NCI-H2196 treated with DMSO at 0.1 percent for 48 hours (cell line): ENCODE results near the gene BPIFB4.
A peak's percentile ranks its signal among the peaks of the same experiment; 100 is the strongest.

Experiments used
- DNase-seq: peaks from one replicate; lab custom pipeline; 2025; ENCODE audit not compliant: unreplicated experiment; lab: John Stamatoyannopoulos, UW

BPIFB4 gene

DNA sequence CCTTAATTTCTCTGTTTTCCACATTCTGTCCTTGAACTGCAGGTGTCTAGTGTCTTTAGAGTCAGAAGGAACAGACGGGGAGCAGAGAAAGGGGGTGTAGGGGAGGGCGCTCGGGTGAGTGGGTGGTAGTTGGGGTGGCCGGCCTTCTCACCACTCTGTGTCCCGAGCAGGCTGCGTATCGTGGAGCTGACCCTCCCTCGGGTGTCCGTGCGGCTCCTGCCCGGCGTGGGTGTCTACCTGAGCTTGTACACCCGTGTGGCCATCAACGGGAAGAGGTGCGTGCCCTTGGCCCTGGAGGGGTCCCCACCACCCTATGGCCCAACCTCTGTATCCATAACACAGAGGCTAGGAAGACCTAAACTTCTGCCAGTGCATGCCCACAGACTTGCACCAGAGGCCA lies 5.3 kb downstream of the BPIFB4 start:
- no peak for DNase-seq

- DNase-seq = no peak
Observed at GRCh38 chr20:33086052-33086722, 6.7 kb downstream of the BPIFB4 start.

DNA sequence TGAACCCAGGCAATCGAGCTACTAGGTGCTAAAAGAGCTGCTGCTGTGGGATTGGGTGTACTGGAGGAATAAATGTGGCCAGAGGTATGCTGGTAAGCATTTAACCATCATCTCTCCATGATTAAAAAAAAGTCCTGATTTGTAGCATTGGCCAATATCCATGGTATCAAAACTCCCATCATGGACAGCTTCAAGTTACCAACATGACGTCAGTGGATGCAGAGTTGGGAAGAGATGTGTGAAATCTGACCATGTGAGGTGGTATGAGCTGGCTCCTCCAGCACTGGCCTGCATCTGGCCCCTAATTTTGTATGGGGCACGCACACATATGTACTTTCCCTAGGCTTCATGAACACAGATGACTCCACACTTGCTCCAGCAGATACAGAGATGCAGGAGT lies 11.7 kb downstream of the BPIFB4 start:
- DNase-seq = no peak

- no peak for DNase-seq
Observed at GRCh38 chr20:33091693-33092092, 12.2 kb downstream of the BPIFB4 start.

DNA sequence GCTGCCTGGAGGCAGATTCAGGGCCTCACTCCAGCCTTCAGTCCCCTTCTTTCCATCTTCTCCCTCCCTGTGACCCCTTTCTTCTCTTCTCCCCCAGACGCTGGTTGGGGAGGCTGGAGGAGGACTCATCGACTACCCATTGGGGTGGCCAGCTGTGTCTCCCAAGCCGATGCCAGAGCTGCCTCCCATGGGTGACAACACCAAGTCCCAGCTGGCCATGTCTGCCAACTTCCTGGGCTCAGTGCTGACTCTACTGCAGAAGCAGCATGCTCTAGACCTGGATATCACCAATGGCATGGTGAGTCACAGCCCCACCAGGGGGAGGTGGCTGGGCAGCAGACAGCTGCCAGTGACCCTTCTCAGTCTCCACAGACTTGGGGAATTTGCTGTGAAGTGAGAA lies 12.9 kb downstream of the BPIFB4 start:
- DNase-seq = no peak

- DNase-seq = no peak
Observed at GRCh38 chr20:33093074-33093473, 13.6 kb downstream of the BPIFB4 start.

DNA sequence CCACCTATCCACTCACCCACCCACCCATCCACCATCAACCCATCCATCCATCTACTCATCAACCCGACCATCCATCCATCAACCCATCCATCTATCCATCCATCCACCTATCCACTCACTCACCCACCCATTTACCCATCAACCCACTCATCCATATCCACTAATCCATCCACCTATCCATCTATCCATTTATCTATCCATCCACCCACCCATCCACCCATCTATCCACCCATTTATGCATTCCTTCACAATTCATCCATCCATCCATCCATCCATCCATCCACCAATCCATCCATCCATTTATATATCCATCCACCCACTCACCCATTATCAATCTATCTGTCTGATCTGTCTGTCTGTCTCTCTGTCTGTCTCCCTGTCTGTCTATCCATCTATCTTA lies 14.1 kb downstream of the BPIFB4 start:
- DNase-seq = no peak

DNA sequence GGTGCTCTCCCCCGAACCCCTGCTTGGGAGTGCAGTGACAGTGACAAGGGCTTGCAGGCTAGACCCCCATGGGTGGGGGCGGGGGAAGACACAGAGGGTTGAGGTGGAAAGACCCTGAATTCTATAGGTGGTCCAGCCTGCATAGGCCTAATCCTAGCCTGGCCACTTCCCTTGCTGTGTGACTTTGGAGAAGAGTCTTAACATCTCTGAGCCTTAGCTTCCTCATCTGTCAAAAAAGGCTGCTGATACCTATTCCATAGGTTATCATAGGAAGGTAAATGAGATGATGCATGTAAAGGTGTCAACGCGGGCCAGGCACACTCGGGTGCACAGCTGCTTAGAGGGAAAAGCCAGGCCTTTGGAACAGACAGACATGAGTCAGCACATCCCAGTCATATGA lies 15.8 kb downstream of the BPIFB4 start:
- DNase-seq = no peak

GRCh38 chr20:33095902-33096584 lies 16.6 kb downstream of the BPIFB4 start:
- DNase-seq = peak; percentile 74

DNA sequence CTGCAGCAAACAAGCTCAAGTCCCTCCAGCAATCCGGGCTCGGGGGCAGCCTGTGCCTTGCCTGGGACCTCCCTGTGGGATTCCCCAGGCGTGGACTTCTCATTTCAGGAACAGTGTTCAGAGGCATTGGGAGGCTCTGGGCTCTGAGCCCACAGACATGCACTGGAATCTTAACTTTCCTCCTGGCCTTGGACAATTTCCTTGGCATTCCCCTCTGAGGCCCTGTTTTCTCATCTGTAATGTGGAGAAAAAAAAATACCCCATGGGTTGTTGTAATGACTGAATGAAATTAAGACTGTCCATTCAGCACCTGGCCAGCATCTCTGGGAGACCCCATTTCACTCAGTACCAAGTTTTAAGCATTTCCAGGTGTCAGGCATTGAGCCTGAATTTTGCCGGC lies 17.6 kb downstream of the BPIFB4 start:
- no peak for DNase-seq

GRCh38 chr20:33099843-33100538 lies 20.5 kb downstream of the BPIFB4 start:
- no peak for DNase-seq

DNA sequence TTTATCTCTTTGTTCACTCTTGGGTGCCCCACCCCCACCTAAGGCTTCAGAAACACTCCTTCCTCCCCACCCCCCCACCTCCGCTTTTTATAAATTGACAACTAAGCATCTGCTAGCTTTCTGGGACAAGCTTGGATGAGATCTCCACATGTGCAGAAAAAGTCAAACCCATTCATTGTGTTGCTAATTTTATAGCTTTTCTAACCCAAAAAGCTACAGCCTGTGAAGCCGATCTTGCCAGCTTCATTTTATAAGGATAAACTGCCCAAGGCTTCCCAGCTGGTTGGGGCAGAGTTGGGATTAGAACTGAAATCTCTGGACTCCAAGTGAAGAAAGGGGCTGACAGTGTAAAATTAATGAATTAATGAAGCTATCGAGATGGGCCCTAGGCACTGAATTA lies 24.1 kb downstream of the BPIFB4 start:
- DNase-seq = no peak

GRCh38 chr20:33104336-33104735 lies 24.9 kb downstream of the BPIFB4 start:
- DNase-seq = no peak

GRCh38 chr20:33105316-33105924 lies 26.0 kb downstream of the BPIFB4 start:
- no peak for DNase-seq

GRCh38 chr20:33106058-33106620 lies 26.7 kb downstream of the BPIFB4 start:
- peak; percentile 43 for DNase-seq

DNA sequence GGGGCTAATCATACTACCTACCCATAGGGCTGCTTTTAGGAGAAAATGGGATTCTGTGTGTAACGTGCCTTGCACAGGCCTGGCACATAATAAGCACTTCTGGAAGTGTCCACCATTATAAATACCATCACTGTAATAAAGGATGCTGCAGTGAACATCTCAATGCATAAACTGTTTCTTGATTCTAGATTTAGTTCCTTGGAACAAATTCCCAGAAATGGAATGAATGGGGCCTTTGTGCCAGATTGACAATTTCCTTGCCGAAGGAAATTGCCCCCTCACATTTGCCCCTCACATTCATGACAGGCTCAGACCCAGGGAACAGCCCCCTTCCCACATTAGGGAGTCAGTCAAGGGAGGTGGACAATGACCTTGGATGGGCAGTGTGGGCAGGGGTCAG lies 29.2 kb downstream of the BPIFB4 start:
- no peak for DNase-seq

DNA sequence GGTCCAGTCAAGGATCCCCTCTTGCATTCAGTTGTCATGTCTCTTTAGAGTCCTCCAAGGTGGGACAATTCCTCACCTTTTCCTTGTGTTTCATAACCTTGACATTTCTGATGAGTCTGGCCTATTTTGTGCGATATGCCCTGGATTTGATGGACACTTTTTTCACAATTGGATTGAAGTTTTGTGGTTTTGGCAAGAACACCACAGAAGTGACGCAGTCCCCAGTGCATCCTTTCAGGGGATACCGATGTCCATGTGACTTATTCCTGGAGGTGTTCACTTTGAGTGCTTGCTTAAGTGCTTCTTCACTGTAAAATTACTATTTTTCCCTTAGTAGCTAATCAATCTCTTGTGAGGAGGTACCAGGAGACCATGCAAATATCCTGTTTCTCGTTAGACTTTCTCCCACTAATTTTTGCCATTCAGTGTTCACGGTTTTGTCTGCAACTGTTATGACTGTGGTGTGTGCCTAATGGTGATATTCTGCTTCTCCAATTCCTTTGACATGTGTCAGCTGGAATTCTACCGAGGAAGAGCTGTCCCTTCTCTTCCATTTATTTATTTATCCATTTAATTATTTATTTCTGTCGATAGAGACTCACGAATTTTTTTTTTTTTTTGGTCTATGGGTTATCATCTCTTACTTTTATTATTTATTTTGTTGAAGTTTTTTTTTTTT lies 30.8 kb downstream of the BPIFB4 start:
- no peak for DNase-seq

- no peak for DNase-seq
Observed at GRCh38 chr20:33111306-33111705, 31.9 kb downstream of the BPIFB4 start.

DNA sequence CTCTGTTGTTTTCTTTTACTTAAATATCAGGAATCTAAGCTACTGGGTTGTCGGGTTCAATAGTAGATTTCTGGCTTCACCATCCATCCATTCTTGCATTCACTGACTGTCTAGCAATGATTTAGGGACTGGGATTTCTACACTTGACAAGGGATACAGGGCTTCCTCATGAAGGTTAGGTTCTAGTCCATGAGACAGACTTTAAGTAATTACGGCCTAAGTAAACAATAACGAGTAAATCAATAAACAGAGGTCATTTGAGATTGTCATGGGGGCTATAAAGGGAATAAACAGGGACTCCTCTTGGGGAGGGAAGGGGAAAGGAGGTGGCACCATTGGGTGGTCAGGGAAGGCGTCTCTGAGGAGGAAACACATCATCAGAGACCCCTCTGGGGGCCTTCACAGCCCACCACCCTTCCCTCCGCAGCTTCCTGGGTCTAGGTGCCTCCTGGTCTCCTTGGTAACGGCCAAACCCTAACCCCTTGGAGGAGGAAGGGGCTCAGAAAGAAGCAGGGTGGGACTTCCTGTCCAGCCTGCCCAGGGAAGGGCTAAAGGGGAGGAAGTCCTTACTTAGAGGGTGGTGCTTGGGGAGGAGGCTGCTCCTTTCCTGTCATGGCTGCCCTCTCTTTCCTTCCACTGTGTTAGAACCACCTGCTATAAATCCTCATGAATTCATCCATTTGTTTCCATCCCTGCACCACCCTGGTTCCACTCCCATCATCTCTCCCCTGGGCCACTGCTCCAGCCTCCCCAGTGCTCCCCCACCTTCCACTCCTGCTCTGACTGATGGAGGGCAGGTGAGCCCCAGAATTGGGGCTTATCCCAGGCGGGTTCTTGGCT lies 33.3 kb downstream of the BPIFB4 start:
- no peak for DNase-seq

GRCh38 chr20:33113387-33113908 lies 34.0 kb downstream of the BPIFB4 start:
- DNase-seq = no peak
